Measurements from ENCODE around the gene MBLAC1.

- TF ChIP-seq CTCF (IDR thresholded peaks at IDR 0.05) (no peak), POLR2AphosphoS5 (IDR thresholded peaks at IDR 0.05) (no peak)
Measured at GRCh38 chr7:100160067-100160466, 33.3 kb downstream of the MBLAC1 start.
